ENCODE measurements around the gene SVIL. TPM values are rescaled to one million over a fixed set of nuclear protein-coding genes. Genes with fewer than 3 reads are reported as not detected.

Gene SVIL
- total RNA-seq, 1 donor from 2014 or later: 72.1 TPM

GRCh38 chr10:29411666-29412315 is 223.0 kb downstream of the SVIL start:
- Histone ChIP-seq H3K27me3 (ENCODE audit: control insufficient read depth, insufficient read depth, low read length) (no peaks in the 10 kb centered on the region), H3K36me3 (ENCODE audit: control insufficient read depth, insufficient read depth, low read length) (no peaks in the 10 kb centered on the region), H3K4me3 (ENCODE audit: low read depth, low read length) (no peak overlapping the region)
- no peak for TF ChIP-seq CTCF (IDR thresholded peaks at IDR 0.05; ENCODE audit: insufficient read depth, low read length, poor library complexity, severe bottlenecking)
- no peak for DNase-seq (ENCODE audit: low read depth)

GRCh38 chr10:29409241-29410054 is 225.3 kb downstream of the SVIL start:
- no peak for TF ChIP-seq CTCF (IDR thresholded peaks at IDR 0.05; ENCODE audit: insufficient read depth, low read length, poor library complexity, severe bottlenecking)
- H3K27me3 ChIP-seq (ENCODE audit: control insufficient read depth, insufficient read depth, low read length): no peaks in the 10 kb centered on the region
- no peak for DNase-seq (ENCODE audit: low read depth)
- H3K4me3 ChIP-seq (ENCODE audit: low read depth, low read length): peak overlapping the region; percentile 73
- H3K36me3 ChIP-seq (ENCODE audit: control insufficient read depth, insufficient read depth, low read length): no peaks in the 10 kb centered on the region

- Histone ChIP-seq H3K36me3 (ENCODE audit: control insufficient read depth, insufficient read depth, low read length) (no peaks in the 10 kb centered on the region), H3K27me3 (ENCODE audit: control insufficient read depth, insufficient read depth, low read length) (no peaks in the 10 kb centered on the region), H3K4me3 (ENCODE audit: low read depth, low read length) (no peak overlapping the region)
- DNase-seq (ENCODE audit: low read depth): no peak
- no peak for TF ChIP-seq CTCF (IDR thresholded peaks at IDR 0.05; ENCODE audit: insufficient read depth, low read length, poor library complexity, severe bottlenecking)
Measured at GRCh38 chr10:29408847-29409240, 225.9 kb downstream of the SVIL start.
